ENCODE results near the gene CASZ1.

CASZ1 gene

GRCh38 chr1:10706376-10706913, 90.0 kb downstream of the CASZ1 start:
- no peak for DNase-seq (ENCODE audit: low read depth)

GRCh38 chr1:10705953-10706352, 90.5 kb downstream of the CASZ1 start:
- DNase-seq (ENCODE audit: low read depth) = no peak

- DNase-seq (ENCODE audit: low read depth) = no peak
These were observed 92.0 kb downstream of the CASZ1 start for GRCh38 chr1:10704368-10704882.

GRCh38 chr1:10703702-10704101, 92.7 kb downstream of the CASZ1 start:
- no peak for DNase-seq (ENCODE audit: low read depth)

GRCh38 chr1:10701145-10701544, 95.3 kb downstream of the CASZ1 start:
- no peak for DNase-seq (ENCODE audit: low read depth)

- DNase-seq (ENCODE audit: low read depth) = no peak
These were observed 97.0 kb downstream of the CASZ1 start for GRCh38 chr1:10699470-10699835.

- DNase-seq (ENCODE audit: low read depth) = no peak
These were observed 97.5 kb downstream of the CASZ1 start for GRCh38 chr1:10698726-10699469.

GRCh38 chr1:10697621-10698160, 98.8 kb downstream of the CASZ1 start:
- DNase-seq (ENCODE audit: low read depth) = no peak

- peak; percentile 58 for DNase-seq (ENCODE audit: low read depth)
These were observed 99.5 kb downstream of the CASZ1 start for GRCh38 chr1:10696977-10697376.

- peak; percentile 69 for DNase-seq (ENCODE audit: low read depth)
These were observed 101.5 kb downstream of the CASZ1 start for GRCh38 chr1:10694633-10695627.

- peak; percentile 10 for DNase-seq (ENCODE audit: low read depth)
These were observed 102.2 kb downstream of the CASZ1 start for GRCh38 chr1:10694274-10694632.

GRCh38 chr1:10693497-10694273, 102.8 kb downstream of the CASZ1 start:
- DNase-seq (ENCODE audit: low read depth) = peak; percentile 22

GRCh38 chr1:10693152-10693496, 103.3 kb downstream of the CASZ1 start:
- no peak for DNase-seq (ENCODE audit: low read depth)

- DNase-seq (ENCODE audit: low read depth) = no peak
These were observed 103.9 kb downstream of the CASZ1 start for GRCh38 chr1:10692401-10693021.

- no peak for DNase-seq (ENCODE audit: low read depth)
These were observed 104.7 kb downstream of the CASZ1 start for GRCh38 chr1:10691740-10692125.

- no peak for DNase-seq (ENCODE audit: low read depth)
These were observed 105.2 kb downstream of the CASZ1 start for GRCh38 chr1:10691075-10691739.

- no peak for DNase-seq (ENCODE audit: low read depth)
These were observed 106.0 kb downstream of the CASZ1 start for GRCh38 chr1:10690484-10690883.

- DNase-seq (ENCODE audit: low read depth) = no peak
These were observed 108.0 kb downstream of the CASZ1 start for GRCh38 chr1:10688409-10688786.

- DNase-seq (ENCODE audit: low read depth) = no peak
These were observed 108.6 kb downstream of the CASZ1 start for GRCh38 chr1:10687782-10688408.

- no peak for DNase-seq (ENCODE audit: low read depth)
These were observed 109.2 kb downstream of the CASZ1 start for GRCh38 chr1:10687251-10687651.
